Astrocyte of the hippocampus (primary cell): ENCODE results near the gene PRM1.

Source experiments
- DNase-seq: peaks from one replicate; pipeline ENCODE4 v3.0.0; 2011; ENCODE audit warnings: low read depth, low spot score

Gene PRM1

GRCh38 chr16:11280616-11281522 is at the start of gene PRM1:
Gene PRM1 (minus strand): TSS chr16:11281330. CDS start chr16:11281238, 92 bp downstream.
- DNase-seq = no peak

- DNase-seq = no peak
Observed at GRCh38 chr16:11330526-11331237, 49.6 kb upstream of the PRM1 start.

DNA sequence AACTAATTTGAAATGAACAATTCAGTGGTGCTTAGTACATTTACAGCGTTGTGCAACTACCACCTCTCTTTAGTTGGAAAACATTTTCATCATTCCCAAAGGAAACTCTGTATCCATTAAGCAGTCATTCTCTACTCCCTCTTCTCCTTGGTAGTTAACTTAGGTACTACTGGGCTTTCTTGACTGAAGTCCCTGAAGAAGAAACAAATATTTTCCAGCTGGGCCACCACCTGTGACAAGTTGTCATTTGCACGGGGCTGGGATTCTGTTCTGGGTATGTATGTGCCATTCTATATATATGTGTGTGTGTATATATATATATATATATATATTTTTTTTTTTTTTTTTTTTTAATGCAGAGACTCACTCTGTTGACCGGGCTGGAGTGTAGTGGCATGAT is 48.8 kb upstream of the PRM1 start:
- DNase-seq = no peak

DNA sequence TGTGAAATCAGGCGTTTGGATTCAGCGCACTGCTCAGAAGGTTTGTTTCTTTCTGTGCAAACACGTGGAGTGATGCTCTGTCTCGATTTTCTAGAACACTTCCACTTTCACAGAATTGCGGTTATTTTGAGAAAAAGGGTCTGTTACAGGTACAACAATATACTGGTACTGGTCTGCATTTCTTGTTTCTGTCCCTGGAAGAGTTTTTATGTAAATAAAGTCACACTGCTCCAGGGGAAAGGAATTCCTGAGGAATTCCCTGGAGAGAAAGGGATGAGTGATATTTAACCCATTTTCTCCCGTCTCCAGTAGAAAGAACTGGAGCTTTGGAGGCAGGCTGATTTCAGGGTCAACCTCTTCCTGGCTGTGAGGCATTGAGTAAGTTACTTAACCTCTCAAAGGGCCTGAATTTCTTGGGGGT is 48.0 kb upstream of the PRM1 start:
- DNase-seq = peak; percentile 46

- DNase-seq = peak; percentile 94
Observed at GRCh38 chr16:11328172-11329070, 47.3 kb upstream of the PRM1 start.

DNA sequence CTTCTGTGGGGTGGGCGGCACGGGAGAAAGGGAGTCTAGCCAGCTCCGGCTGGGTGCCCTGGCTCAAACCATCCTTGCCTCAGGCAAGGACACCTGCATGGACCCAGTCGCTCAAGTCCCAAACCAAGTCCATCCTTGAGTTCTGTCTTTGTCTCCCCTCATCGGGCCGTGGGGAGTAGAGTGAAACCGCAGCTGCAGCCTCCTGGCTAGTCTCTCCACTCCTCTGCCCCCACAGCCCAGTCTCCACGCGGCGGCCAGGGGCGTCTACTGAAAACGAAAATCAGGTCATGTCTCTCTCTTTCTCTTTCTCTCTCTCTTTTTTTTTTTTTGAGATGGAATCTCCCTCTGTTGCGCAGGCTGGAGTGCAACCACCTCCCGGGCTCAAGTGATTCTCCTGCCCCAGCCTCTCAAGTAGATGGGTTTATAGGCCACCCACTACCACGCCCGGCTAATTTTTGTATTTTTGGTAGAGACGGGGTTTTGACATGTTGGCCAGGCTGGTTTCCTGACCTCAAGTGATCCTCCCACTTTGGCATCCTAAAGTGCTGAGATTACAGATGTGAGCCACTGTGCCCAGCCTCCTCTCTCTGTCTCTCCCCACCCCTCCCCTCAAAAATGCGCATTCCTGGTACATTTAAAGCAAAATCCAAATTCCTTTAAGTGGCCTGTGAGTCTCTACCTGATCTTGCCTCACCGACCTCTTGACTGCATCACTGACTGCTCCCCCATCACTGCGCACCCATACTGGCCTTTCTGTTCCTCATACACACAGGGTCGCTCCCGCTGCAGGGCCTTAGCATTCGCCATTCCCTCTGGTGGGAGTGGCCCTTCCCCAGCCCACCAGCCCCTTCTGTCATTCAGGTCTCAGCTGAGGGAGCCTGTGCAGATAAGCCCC is 46.4 kb upstream of the PRM1 start:
- no peak for DNase-seq

DNA sequence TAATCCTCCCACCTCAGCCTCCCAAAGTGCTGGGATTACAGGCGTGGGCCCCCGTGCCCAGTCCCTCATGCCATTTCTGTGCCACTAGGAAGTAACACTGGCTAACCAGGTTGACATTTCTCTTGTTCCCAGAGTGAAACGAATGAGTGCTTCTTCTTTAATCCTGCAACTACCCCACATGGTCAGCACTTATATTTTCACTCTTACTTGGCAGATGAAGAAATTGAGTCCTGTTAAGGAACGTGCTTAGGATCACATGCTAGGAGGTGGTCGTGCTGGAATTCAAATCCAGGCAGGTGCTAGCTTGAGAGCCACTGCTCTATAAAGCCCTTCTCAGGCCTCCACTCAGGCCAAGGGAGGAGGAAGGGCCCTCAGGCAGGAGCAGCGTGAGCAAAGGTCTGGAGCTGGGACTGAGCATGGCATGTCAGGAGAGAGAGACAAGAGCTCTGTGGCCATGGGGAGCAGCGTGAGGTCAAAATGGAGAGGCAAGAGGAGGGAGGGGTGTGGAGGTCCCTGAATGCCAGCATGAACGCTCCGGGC is 45.7 kb upstream of the PRM1 start:
- DNase-seq = no peak

DNA sequence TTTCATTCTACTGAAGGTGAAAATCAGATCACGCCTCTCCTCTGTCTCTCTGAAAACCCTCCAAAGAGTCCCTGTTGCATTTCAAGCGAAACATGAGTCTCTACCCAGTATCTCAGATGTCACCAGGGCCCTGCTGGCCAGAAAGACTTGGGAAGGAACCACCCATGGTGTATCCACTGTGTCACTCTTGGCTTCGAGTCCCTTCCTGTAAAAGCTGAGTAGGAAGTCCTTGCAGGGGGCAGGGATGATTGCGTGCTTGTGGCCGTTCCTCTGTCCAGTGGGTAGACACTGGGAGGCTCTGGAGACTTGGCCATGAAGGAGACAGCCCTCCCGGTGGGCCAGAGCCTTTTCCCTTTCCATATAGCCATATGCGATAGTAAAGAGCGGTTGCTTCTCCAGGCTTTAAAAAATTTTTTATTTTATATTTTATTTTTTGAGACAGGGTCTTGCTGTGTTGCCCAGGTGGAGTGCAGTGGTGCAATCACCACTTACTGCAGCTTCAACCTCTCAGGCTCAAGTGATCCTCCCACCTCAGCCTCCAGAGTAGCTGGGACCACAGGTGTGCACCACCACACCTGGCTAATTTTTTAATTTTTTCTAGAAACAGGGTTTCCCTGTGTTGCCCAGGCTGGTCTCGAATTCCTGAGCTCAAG is 45.1 kb upstream of the PRM1 start:
- no peak for DNase-seq

DNA sequence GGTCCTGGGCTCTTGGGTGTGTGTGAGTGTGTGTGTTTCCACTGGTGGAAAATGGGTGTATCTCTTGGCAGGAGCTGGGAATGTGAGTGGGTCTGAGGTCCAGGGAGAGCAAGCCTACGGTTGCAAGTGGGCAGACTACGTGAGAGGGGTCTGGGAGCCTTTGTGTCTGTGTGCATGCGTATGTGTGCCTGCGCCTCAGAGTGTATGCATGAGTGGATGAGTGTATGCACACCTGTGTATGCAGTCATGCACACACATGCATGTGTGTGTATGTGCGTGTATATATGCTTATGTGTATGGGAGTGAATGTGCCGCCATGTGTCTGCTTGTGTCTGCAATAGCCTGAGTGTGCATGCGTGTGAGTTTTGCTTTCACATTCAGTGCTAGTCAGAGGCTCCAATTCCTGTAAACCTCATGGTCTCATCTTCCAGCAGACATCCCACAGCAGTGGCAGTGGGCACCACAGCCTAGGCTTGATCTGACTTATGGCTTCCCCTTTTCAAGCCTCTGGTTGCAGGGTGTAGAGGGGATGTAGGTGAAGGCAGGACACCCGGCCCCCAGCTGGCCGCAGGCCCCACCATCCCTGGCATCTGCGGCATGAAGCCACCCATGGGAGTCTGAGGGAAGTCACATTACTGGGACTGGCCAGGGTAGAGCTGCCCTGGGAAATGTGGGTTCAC is 44.4 kb upstream of the PRM1 start:
- no peak for DNase-seq

DNA sequence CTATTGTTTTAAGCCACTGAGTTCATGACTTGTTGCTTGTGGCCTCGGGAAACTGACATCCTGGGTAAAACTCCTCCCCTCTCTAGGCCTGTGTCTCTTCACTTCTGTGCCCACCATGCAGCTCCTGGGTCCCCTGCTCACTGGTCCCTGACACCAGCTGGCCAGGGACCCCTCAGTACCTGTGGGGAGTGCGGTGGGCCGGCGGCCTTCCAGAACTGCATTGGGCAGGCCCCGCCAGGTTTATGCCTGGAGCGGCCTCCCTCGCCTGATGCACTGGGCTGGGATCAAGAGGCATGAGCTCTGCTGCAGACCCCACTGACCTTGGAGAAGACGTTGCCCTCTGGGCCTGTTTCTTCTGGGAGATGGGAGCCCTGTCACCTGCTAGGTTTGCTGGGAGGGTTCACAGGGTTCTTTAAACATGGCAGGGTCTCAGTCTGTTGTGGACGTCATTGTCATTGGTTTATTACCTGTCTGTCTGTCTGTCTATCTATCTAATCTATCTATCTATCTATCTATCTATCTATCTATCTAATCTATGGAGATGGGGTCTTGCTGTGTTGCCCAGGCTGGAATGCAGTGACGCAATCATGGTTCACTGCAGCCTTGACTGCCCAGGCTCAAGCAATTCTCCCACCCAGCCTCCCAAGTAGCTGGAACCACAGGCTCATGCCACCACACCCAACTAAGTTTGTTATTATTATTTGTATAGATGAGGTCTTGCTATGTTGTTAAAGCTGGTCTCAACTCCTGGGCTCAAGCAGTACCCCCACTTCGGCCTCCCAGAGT is 42.6 kb upstream of the PRM1 start:
- DNase-seq = no peak

GRCh38 chr16:11322823-11323222 is 41.7 kb upstream of the PRM1 start:
- no peak for DNase-seq

- no peak for DNase-seq
Observed at GRCh38 chr16:11321662-11322061, 40.5 kb upstream of the PRM1 start.

DNA sequence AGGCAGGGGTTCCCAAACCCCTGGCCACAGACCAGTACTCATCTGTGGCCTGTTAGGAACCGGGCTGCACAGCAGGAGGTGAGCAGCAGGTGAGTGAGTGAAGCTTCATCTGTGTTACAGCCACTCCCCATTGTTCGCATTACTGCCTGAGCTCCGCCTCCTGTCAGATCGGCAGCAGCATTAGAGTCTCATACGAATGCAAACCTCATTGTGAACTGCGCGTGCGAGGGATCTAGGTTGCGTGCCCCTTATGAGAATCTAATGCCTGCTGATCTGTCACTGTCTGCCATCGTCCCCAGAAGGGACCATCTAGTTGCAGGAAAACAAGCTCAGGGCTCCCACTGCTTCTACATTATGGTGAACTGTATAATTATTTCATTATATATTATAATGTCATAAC is 39.0 kb upstream of the PRM1 start:
- DNase-seq = no peak

GRCh38 chr16:11319529-11320146 is 38.5 kb upstream of the PRM1 start:
- peak; percentile 56 for DNase-seq

DNA sequence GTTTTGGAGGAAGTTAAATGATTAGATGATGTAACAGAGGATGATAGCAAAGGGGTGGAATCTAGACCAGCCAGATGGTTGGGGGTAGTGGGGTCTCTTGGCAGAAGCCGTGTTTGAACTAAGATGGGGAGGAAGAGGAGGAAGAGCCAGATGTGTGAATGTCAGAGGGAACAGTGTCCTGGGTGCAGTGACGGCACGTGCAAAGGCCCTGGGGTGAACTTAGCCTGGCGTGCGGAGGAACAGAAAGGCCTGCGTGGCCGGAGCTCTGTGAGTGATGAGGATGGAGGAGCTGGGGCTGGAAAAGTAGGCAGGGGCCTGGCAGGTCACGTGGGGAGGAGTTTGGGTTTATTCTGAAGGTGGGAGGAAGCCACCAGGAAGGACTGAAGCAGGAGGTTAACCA is 37.7 kb upstream of the PRM1 start:
- no peak for DNase-seq

DNA sequence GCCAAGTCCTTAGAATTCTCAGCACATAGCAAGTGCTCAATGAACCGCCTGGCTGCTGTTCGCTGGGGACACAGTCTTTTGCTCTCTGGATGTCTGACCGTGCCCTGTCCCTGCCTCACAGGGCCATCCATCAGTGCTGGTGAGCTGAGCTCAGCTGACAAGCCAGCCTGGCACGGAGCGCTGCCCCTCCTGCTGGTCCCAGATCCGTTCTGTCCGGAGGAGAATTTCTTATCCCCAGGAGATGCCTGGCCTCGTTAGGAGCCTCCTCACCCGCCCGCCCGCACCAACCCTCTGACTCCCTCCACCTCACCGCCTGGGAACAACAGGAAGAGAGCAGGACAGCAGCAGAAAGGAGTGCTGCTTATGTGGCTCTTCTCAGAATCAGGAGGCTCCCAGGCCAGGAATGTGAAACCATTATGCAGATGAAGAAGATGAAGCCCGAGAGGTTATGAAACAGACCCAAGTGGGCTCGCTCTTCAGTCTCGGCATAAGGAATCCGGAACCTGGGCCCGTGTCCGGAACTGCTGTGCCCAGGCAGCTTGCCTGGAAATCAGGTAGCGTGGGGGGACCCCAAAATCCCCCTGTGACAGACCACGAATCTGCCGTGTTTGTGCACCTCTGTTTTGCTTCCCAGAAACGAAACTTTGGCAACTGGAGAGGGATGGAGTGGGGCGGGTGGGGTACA is 35.3 kb upstream of the PRM1 start:
- peak; percentile 75 for DNase-seq

DNA sequence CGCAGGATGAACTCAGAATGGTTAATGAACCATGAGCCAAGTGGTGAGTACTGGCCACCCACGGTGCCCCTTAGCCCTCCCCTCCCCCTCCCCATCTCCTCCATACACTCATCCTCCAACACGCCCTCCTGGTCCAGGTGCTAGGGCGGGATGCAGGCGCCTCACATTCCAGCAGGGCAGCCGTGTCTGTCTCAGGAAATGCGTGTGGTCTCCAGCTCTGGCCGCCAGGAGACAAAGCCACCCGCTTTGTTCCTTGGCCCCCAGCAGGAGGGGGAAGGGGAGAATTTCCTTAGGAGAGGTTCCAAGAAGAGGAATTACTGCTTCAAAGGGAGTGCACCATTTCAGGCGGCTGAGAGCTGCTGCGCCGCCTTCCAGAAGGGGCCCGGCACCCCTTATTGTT is 34.4 kb upstream of the PRM1 start:
- peak; percentile 93 for DNase-seq
